Measurements from ENCODE around the gene KBTBD2. TPM values are rescaled to one million over a fixed set of nuclear protein-coding genes. Genes with fewer than 3 reads are reported as not detected.

The KBTBD2 gene
- polyA plus RNA-seq, 2 of the 4 experiments (the other 2 are of a cell fraction): 24.2 to 43.0 TPM

DNA sequence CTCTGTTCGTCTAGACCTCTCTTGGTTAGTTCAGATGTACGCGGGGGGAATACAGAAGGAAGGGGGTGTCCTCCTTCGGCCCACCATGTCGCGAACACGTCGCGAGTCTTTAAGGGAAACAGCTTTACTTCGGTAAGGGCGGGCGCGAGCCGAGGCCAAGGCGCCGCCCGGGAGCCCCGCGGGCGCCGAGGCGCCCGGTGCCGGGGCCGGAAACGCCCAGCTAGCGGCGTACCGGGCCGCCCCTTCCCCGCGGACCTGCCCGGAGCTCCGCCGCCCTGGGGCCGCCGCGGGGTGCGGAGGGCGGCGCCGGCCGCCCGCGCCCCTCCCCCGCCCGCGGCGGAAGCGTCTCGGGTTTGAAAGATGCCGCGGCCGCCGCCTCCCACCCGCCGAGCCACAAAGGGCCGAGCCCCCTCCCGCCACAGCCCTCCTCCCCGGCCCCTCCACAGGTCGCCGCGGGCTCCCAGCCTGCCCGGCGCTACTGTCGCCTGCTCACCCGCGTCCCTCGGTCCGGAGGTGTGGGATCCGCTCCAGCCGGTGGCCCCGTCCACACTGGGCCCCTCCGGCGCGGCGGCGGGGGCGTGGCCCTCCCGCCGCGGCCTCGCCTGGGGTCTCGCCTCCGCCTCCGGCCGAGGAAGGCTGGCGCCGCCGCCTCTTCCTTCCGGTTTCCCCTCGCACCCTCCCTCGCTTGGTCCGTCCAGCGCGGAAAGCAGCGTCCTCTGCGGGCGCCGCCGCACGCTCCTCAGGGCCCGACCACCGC, at the start of gene KBTBD2 (continued):
- peak; percentile 52 for TF ChIP-seq POLR2A (IDR thresholded peaks at IDR 0.05; ENCODE audit: low read length)
- TF ChIP-seq RCOR1 (IDR thresholded peaks at IDR 0.05; ENCODE audit: low read depth, low read length): no peak
- TF ChIP-seq POLR2AphosphoS2 (conservative IDR thresholded peaks at IDR 0.05; ENCODE audit: low read length): no peak

DNA sequence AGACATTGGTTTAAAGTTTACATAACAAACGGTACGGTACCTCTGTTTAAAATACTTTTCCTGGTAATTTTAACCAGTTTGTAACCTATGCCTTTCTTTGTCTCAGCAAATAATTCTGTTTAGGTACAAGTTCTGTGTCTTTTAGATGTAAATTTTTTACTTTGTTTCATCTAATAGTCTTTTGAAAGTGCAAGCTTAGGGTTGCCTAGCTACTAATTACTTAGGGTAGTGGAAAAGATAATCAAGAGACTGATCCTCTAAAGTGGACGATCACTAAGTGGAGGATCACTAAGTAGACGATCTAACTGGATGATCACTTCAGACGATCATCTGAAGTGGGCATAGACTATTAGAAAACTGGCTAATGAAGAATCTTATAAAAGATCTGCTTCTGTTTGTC, 49.6 kb upstream of the KBTBD2 start:
- Histone ChIP-seq H3K27ac (peak overlapping the region in 1 of 2 experiments; percentile 98; a peak in 3 of 6 replicates), H3K4me1 (peaks cover 9% of the 10 kb centered on the region; the same call in 1 of the 3 replicates), H3K4me2 (peak overlapping the region; percentile 70), H3K9me3 (peaks cover 7% of the 10 kb centered on the region; the same call in 1 of the 3 replicates), H3K4me3 (peak overlapping the region; percentile 84)
- DNase-seq (ENCODE audit: low read depth in 1 of 2, low spot score in 1 of 2) (no peak), ATAC-seq (no peak), FAIRE-seq (no peak)
- TF ChIP-seq RFX5 (IDR thresholded peaks at IDR 0.05) (no peak), MAZ (IDR thresholded peaks at IDR 0.05; ENCODE audit: borderline replicate concordance, low read depth, low read length) (no peak), NPAS2 (CRISPR knock-in tag; IDR thresholded peaks at IDR 0.05; ENCODE audit: borderline replicate concordance) (no peak), BHLHE40 (IDR thresholded peaks at IDR 0.05; ENCODE audit: low read depth, low read length) (no peak), PHF8 (IDR thresholded peaks at IDR 0.05; ENCODE audit: borderline replicate concordance, low read depth) (no peak)
- ChIA-PET CTCF (interaction anchor here (0.9 to 1.4 kb wide), 3 partner anchors 16 to 166 kb away, joined by 3 to 4 read pairs (median 4); partner anchors contain the start of gene FKBP9), POLR2A (interaction anchor here (1.5 to 1.7 kb wide), 2 partner anchors 16 to 49 kb away, joined by 4 to 9 read pairs; partner anchors contain the start of genes FKBP9 and KBTBD2)
- WGBS (ENCODE audit: missing lambda C conversion rate): 74% methylated on average over 5 of the region's 5 CpGs

DNA sequence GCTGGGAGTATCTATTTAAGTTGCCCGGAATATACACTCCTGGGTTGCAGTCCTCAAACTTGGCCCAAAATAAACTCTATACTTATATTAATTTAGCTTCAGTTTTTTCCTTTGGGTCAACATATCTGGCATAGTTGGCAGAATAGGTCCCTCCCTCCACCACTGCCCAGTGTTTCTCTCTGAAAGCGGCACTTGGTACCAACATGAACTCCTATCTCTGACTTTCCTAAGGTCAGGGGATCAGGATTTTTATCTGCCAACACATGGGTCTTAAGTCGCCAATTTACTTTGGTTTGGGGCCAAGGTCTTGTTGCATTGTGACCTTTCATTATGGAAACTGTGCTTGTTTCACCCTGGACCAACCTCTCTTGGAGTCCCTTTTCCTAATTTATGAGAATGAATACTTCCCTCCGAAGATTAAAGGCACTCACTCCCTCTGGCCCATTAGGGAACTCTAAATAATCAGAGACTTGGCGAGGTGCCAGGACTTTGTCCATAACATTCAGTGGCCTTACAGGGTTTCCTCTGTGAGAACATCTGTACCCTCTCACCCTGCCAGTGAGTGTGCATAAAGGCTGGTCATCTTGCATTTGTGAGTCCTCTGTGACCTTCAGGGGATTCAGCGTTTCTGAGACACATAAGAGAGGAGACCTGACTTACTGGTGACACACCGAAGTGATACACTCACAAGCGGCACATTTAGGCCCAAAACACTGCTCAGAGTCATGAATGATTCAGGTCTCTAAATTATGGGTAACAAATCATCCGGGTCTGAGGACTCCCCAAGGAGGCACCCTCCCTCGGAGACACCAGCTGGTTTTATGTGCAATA, 46.0 kb upstream of the KBTBD2 start:
- TF ChIP-seq RCOR1 (IDR thresholded peaks at IDR 0.05; ENCODE audit: low read depth, low read length) (no peak), EHF (CRISPR knock-in tag; IDR thresholded peaks at IDR 0.05) (no peak), NFE2L2 (conservative IDR thresholded peaks at IDR 0.05; ENCODE audit: low read length) (no peak), CEBPB (IDR thresholded peaks at IDR 0.05) (no peak), SREBF2 (IDR thresholded peaks at IDR 0.05) (no peak), EP300 (IDR thresholded peaks at IDR 0.05) (no peak), KDM5A (IDR thresholded peaks at IDR 0.05) (no peak), MAZ (IDR thresholded peaks at IDR 0.05; ENCODE audit: borderline replicate concordance, low read depth, low read length) (no peak)
- TF ChIP-seq, protein P1, sequence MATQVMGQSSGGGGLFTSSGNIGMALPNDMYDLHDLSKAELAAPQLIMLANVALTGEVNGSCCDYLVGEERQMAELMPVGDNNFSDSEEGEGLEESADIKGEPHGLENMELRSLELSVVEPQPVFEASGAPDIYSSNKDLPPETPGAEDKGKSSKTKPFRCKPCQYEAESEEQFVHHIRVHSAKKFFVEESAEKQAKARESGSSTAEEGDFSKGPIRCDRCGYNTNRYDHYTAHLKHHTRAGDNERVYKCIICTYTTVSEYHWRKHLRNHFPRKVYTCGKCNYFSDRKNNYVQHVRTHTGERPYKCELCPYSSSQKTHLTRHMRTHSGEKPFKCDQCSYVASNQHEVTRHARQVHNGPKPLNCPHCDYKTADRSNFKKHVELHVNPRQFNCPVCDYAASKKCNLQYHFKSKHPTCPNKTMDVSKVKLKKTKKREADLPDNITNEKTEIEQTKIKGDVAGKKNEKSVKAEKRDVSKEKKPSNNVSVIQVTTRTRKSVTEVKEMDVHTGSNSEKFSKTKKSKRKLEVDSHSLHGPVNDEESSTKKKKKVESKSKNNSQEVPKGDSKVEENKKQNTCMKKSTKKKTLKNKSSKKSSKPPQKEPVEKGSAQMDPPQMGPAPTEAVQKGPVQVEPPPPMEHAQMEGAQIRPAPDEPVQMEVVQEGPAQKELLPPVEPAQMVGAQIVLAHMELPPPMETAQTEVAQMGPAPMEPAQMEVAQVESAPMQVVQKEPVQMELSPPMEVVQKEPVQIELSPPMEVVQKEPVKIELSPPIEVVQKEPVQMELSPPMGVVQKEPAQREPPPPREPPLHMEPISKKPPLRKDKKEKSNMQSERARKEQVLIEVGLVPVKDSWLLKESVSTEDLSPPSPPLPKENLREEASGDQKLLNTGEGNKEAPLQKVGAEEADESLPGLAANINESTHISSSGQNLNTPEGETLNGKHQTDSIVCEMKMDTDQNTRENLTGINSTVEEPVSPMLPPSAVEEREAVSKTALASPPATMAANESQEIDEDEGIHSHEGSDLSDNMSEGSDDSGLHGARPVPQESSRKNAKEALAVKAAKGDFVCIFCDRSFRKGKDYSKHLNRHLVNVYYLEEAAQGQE (IDR thresholded peaks at IDR 0.05): no peak
- TF ChIP-seq, protein P2, sequence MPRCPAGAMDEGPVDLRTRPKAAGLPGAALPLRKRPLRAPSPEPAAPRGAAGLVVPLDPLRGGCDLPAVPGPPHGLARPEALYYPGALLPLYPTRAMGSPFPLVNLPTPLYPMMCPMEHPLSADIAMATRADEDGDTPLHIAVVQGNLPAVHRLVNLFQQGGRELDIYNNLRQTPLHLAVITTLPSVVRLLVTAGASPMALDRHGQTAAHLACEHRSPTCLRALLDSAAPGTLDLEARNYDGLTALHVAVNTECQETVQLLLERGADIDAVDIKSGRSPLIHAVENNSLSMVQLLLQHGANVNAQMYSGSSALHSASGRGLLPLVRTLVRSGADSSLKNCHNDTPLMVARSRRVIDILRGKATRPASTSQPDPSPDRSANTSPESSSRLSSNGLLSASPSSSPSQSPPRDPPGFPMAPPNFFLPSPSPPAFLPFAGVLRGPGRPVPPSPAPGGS (IDR thresholded peaks at IDR 0.05): no peak
- TF ChIP-seq, protein P3, sequence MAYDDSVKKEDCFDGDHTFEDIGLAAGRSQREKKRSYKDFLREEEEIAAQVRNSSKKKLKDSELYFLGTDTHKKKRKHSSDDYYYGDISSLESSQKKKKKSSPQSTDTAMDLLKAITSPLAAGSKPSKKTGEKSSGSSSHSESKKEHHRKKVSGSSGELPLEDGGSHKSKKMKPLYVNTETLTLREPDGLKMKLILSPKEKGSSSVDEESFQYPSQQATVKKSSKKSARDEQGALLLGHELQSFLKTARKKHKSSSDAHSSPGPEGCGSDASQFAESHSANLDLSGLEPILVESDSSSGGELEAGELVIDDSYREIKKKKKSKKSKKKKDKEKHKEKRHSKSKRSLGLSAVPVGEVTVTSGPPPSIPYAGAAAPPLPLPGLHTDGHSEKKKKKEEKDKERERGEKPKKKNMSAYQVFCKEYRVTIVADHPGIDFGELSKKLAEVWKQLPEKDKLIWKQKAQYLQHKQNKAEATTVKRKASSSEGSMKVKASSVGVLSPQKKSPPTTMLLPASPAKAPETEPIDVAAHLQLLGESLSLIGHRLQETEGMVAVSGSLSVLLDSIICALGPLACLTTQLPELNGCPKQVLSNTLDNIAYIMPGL (CRISPR knock-in tag; IDR thresholded peaks at IDR 0.05; ENCODE audit: borderline replicate concordance): no peak
- 83% methylated on average over 10 of the region's 10 CpGs for WGBS (ENCODE audit: missing lambda C conversion rate)
- no peaks in the 10 kb centered on the region for H3K9me3 ChIP-seq
- FAIRE-seq (no peak), DNase-seq (ENCODE audit: low read depth in 1 of 2, low spot score in 1 of 2) (peak in 1 of 2 experiments; percentile 16), ATAC-seq (no peak)
- ChIA-PET CTCF (interaction anchor here (0.6 to 1.1 kb wide), 3 partner anchors 10 to 91 kb away, joined by 3 to 4 read pairs (median 3); no protein-coding TSS in a partner anchor), POLR2A (no interaction called here)
- H3K4me3 ChIP-seq: no peak overlapping the region
- peaks cover 9% of the 10 kb centered on the region; the same call in 1 of the 3 replicates for H3K4me1 ChIP-seq
- H3K4me2 ChIP-seq: no peak overlapping the region
- no peak overlapping the region for H3K27ac ChIP-seq
